Activated CD4-positive, alpha-beta T cell treated with anti-CD3 and anti-CD28 coated beads for 4 hours (primary cell): ENCODE results near the gene HLF.
"Not testable (repeated sequence)": the region's sequence is repeated elsewhere in the genome, so short reads cannot be mapped to it uniquely, and the experiment has no call there.

Source experiments
- DNase-seq, 2 donors: peaks; one replicate each; pipeline ENCODE4 v3.0.0-alpha.2; 2020

Gene HLF

DNA sequence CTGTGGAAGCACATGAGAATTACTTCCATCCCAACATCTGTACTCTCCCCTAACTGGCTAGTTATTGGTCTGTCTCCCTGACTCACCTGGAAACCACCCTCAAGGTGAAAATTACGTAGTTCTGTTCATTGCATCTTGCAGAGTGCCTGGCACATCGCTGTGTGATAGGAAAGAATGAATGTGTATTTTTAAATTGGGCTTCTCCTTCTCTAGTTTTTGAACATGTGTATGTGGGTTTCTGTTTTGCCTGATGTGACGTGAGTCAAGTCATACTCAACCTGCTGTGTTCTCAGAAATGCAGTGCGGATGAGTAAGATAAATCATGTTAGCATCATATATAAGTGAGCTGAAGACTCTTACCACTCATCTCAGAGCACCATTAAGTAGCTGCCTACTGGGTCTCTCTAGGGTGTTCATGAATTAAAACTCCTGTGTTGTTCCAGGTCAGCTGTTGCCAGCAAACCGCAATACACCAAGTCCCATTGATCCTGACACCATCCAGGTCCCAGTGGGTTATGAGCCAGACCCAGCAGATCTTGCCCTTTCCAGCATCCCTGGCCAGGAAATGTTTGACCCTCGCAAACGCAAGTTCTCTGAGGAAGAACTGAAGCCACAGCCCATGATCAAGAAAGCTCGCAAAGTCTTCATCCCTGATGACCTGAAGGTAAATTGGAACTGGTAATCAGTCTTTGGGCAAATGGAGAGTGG, 50.2 kb downstream of the HLF start:
- DNase-seq, result no peak

DNA sequence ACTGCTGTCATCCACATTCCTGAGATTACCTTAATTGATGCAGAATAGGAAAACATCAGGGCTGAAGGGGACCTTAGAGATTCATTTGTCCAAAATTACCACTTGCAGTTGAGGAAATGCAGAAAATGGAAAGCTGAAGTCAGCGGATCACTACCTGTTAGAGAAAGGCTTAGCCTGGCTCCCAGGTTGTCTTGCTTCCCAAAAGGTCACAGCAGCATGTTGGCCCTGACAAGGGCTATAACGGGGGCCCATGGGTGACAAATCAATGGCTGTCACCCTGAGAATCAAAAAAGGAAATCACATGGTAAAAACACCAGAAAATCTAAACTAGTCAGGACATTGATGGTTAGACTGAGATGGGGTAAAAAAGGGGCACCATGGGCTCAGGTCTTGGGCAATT, 51.7 kb downstream of the HLF start:
- no peak for DNase-seq

DNA sequence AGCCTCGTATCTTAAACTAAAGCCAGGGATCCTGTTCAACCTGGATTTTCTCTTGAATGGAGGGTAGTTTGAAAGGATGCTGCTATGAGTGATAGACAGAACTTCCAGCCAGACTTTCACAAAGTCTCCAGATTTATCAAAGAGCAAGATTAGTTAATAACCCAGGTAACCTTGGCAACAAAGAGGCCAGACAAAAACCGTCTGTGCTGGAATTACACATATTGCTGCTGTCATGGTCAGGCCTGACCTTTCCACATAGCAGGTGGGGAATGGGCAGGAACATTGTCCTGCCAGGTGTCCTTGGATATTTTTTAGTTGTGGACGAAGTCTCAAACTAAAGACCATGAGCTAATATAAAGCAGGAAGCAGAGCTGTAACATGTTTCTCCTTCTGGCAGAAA, 52.5 kb downstream of the HLF start:
- DNase-seq, result no peak

DNA sequence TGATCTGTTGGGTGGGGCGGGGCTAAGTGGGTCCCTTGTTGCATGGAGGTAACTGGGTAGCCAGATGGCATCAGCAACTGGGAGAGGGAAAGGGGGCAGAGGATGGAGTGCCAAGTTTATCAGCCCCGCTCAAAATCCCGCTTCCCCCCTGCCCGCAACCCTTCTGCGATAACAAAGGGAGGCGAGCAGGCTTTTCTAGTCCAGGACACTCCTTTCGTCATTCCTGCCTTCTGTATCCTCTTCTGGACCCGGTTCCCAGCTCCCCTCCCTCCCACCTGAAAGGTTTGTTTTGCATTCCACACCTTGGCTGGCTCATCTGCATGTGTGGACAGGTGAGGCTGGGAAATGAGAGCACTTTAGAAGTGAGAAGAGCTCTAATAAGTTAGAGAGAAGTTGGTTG, 53.3 kb downstream of the HLF start:
- no peak for DNase-seq

DNA sequence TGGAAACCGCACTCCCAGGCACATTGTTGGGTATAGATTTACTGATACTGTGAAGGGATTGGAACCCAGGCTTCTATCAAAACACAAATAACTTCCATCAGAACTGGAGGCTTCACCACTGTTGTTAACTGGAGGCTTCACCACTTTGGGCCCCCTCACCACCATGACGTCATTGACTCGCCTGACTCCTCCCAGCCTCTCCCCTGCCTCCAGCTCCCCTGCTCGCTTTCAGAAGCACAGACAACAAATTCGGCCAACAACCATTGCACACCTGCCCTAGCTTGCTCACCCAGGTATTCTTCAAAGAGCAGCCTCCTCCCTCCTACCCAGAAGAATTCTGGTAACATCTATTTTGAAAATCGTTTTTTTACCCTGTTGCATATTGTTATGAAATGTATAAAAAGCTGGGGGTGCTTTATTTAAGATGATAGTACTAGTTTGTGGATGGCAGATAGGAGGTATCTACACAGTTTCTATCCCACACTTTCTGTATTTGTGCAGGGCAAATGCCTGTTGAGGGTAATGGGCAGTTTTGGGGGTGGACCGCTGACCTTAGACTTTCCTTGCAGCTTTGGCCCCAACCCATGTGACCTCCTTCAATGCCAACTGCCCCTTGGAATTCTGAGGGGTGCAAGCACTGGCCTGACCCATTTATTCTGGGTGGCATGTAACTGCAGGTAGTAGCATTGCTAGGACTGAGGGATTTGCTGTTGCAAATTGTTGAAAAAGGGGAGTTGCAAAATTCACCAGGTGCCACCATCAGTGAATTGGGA, 54.1 kb downstream of the HLF start:
- DNase-seq, result no peak

DNA sequence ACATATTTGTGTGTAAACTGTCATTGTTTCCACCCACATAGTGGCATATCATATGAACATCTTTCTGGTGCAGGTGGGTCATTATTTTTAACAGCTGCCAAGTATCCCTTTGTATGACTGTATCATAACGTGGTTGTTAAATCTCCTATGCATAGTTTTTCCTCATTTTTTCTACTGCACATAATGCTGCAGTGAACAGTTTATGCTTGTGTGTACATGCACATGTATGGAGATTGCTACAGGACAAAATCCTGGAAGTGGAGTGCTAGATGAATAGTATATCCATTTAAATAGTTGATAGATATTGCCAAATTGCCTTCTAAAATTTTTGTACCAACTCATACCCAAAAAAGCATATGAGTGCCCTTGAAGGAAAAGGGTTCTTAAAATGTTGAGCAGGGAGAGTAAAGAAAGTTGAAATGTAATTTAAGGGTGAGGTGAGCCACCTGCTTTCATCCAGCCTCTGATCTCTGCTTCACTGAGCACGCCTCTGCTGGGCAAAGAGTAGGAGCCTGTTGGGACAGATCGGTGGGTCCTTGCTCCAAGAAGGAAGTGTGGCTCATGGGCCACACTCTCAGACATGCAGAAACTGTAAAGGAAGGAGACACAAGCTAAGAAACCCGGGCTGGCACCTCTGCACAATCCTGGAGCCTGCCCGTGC, 55.3 kb downstream of the HLF start:
- DNase-seq, result no peak

DNA sequence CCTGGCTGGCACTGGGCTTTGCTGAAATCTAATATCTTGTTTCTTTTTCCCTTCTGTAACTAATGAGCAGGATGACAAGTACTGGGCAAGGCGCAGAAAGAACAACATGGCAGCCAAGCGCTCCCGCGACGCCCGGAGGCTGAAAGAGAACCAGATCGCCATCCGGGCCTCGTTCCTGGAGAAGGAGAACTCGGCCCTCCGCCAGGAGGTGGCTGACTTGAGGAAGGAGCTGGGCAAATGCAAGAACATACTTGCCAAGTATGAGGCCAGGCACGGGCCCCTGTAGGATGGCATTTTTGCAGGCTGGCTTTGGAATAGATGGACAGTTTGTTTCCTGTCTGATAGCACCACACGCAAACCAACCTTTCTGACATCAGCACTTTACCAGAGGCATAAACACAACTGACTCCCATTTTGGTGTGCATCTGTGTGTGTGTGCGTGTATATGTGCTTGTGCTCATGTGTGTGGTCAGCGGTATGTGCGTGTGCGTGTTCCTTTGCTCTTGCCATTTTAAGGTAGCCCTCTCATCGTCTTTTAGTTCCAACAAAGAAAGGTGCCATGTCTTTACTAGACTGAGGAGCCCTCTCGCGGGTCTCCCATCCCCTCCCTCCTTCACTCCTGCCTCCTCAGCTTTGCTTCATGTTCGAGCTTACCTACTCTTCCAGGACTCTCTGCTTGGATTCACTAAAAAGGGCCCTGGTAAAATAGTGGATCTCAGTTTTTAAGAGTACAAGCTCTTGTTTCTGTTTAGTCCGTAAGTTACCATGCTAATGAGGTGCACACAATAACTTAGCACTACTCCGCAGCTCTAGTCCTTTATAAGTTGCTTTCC, 56.0 kb downstream of the HLF start:
- DNase-seq, result no peak

DNA sequence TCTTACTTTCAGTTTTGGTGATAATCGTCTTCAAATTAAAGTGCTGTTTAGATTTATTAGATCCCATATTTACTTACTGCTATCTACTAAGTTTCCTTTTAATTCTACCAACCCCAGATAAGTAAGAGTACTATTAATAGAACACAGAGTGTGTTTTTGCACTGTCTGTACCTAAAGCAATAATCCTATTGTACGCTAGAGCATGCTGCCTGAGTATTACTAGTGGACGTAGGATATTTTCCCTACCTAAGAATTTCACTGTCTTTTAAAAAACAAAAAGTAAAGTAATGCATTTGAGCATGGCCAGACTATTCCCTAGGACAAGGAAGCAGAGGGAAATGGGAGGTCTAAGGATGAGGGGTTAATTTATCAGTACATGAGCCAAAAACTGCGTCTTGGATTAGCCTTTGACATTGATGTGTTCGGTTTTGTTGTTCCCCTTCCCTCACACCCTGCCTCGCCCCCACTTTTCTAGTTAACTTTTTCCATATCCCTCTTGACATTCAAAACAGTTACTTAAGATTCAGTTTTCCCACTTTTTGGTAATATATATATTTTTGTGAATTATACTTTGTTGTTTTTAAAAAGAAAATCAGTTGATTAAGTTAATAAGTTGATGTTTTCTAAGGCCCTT, 56.8 kb downstream of the HLF start:
- no peak for DNase-seq

DNA sequence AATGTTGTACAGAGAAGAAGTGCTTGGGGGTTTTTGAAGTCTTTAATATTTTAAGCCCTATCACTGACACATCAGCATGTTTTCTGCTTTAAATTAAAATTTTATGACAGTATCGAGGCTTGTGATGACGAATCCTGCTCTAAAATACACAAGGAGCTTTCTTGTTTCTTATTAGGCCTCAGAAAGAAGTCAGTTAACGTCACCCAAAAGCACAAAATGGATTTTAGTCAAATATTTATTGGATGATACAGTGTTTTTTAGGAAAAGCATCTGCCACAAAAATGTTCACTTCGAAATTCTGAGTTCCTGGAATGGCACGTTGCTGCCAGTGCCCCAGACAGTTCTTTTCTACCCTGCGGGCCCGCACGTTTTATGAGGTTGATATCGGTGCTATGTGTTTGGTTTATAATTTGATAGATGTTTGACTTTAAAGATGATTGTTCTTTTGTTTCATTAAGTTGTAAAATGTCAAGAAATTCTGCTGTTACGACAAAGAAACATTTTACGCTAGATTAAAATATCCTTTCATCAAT, 57.8 kb downstream of the HLF start:
- no peak for DNase-seq

DNA sequence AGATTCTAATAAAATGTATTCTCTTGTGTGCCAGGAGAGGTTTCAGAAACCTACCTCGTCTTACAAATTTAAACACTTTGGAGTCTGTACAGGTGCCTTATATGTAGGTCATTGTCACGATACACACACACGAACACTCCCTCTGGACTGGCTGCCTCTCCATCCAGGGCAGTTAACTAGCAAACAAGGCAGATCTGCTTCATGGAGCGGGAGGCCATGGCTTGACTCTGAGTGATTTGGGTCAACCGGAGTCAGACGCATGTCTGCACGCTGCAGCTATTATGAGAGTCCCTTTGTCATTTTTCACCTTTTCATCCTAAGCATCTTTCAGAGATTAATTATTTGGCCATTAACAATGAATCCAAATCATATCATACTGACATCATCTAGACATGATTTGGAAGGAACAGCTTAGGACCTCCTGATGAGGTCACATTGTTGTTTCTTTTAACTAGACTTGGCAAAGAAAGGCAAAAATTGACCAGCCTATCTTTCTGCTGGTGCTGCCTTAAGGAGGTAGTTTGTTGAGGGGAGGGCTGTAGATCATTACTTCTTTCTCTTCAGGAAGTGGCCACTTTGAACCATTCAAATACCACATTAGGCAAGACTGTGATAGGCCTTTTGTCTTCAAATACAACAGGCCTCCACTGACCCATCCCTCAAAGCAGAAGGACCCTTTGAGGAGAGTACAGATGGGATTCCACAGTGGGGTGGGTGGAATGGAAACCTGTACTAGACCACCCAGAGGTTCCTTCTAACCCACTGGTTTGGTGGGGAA, 58.9 kb downstream of the HLF start:
- DNase-seq, result no peak

DNA sequence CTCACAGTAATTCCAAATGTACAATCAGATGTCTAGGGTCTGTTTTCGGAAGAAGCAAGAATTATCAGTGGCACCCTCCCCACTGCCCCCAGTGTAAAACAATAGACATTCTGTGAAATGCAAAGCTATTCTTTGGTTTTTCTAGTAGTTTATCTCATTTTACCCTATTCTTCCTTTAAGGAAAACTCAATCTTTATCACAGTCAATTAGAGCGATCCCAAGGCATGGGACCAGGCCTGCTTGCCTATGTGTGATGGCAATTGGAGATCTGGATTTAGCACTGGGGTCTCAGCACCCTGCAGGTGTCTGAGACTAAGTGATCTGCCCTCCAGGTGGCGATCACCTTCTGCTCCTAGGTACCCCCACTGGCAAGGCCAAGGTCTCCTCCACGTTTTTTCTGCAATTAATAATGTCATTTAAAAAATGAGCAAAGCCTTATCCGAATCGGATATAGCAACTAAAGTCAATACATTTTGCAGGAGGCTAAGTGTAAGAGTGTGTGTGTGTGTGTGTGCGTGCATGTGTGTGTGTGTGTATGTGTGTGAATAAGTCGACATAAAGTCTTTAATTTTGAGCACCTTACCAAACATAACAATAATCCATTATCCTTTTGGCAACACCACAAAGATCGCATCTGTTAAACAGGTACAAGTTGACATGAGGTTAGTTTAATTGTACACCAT, 59.7 kb downstream of the HLF start:
- no peak for DNase-seq

DNA sequence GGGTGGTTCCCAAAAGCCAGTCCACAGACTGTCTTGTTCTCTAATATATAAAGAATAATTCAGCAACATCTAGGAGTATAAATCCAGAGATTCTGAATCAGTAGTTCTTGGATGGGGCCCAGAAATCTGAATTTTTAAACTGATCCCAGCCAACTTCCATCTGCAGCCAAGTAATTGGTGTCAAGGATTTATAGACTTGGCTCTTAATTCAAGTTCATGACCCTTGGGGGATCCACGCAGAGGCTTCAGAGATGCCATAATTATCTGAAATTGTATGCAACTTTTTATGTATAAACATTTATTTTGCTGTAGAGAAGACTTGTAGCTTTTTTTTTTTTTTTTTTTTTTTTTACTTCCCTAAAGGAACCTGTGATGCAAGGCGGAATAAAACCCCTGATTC, 60.6 kb downstream of the HLF start:
- DNase-seq, result no peak

DNA sequence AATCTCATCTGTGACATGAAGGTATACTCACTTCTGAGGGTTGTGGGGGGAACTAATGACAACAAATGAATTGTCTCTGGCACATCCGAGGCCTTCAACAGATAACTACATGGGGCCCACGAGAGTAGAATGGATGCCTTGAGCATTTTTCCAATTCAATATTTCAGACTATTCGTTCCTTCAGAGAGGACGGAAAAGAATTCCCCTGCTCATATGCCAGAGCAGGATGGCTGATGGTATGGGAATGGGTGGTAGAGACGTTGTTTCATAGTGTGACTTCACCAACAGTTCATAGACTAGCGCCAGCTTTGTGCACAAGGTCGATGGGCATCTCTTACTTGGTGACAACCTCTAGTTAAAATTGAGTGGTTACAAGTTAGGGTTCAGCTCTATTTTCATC, 61.3 kb downstream of the HLF start:
- DNase-seq, result no peak

DNA sequence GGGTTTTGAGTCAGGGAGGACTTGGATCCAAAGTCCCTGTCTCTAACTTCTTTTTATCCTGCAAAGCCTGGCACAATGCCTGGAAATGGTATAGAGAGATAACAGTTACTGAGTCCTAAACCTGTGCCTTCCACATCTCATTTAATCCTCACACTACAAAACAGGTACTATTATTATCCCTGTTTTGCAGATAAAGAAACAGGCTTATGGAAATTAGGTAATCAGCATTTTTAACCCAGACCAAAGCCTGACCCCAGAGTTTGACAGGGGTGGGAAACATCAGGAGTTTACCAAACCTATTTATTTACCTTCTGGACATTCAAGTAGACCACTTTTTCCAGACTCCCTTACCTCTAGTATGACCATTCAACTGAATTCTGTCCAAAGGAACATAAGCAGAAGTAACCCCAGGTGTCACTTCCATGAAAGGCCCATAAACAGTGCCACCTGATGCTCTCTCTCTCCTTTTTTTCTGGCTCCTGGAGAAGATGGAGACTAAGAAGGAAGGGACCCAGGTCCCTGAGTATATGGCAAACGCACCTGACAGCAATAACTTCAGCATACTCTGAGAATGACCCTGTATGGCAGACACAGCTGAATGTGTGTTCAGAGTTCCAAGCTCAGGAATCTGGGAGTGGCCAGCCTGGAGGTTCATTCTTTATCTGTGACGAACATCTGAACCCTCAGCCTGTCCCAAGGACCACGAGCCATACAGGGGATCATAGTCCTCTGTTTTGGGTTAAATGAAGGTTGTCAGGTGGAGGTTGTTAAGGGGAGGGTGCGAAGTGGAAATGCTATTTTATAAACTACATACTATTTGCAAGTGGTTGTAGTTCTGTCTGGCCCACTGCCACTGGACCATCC, 62.7 kb downstream of the HLF start:
- DNase-seq, result no peak

DNA sequence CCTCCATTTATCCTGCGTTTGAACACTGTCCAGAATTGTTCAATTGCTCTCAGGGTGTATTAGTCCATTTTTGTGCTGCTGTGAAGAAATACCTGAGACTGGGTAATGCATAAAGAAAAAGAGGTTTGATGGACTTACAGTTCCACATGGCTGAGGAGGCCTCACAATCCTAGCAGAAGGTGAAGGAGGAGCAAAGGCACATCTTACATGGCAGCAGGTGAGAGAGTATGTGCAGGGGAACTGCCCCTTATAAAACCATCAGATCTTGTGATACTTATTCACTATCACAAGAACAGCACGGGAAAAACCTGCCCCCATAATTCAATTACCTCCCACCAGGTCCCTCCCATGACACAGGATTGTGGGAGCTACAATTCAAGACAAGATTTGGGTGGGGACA, 63.8 kb downstream of the HLF start:
- not testable (repeated sequence) for DNase-seq

DNA sequence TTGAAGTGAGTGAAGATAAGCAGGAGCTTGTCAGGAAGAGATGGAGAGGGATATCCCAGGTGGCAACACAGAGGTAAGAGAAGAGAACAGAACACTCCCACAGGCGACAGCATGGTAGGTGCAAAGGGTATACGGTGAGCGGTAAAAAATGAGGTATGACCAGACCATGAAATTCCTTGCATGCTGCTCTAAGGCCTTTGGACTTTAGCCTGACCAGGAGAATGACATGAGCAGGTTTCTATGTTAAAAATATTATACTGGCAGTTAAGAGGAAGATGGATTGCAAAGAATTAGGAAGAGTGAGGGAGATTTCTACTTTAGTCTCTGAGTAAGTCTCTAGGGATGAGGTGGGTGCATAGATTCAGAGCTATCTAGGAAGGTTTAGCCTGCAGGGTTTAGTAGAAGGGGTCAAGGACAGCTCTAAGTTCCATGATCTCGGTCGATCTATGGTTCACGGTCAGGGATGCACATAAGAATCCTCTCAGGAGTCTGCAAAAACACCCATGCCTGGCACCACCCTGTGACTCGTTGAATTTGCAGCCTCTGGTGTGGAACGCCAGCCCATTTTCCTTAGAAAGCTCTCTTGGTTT, 65.7 kb downstream of the HLF start:
- no peak for DNase-seq

DNA sequence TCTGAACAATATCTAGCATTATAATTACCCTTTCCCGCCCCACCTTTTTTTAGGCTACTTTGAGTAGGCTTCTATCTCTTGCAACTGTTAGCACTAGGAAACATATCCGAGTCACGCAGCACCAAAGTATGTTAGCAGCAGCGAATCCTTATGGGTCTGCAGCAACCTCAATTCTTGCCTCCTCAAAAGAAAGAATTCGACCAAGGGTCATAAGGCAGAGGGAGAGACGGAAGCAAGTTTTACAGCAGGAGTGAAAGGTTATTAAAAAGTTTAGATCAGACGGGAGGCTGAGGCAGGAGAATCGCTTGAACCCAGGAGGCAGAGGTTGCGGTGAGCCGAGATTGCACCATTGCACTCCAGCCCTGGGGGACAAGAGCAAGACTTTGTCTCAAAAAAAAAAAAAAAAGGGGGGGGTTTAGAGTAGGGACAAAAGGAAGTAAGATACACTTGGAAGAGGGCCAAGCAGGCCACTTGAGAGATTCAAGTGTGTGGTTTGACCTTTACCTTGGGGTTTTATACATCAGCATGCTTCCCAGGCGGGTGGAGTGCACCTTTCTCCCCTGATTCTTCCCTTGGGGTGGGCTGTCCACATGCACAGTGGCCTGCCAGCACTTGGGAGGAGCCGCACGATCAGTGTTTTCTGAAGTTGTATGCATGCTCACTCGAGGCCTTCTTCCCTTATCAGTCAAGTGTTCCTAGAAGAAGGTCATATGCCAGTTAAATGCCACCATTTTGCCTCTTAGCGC, 67.7 kb downstream of the HLF start:
- no peak for DNase-seq

DNA sequence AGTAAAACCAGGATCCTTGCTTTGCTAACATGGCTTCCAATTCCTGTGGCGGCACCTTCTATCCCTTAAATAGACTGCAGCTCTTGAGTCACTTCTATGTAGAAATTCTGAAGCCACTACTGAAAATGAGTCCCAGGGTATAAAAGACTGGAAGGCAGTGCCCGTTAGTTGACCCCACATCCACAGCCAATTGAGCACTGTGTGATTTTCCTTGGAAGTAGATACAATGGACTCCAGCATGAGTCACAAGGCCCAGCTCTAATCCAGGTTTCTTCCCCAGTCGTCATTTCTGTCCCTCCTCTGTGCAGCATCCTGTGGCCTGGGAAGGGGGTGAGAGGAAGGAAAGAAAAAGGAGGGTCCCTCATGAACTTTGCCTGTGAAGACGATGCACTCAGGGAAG, 69.5 kb downstream of the HLF start:
- no peak for DNase-seq
